ENCODE measurements around the gene G0S2.

- TF ChIP-seq CTCF (IDR thresholded peaks at IDR 0.05; ENCODE audit: insufficient read depth, low read length) (no peak), POLR2AphosphoS5 (IDR thresholded peaks at IDR 0.05; ENCODE audit: low read depth) (no peak), REST (IDR thresholded peaks at IDR 0.05; ENCODE audit: insufficient replicate concordance, low read depth) (no peak)
These were observed 48.7 kb upstream of the G0S2 start for GRCh38 chr1:209626346-209627026.

Data from HL-60 (cell line).